Measurements from ENCODE around the gene ZNF146.
"Not testable (repeated sequence)": the region's sequence is repeated elsewhere in the genome, so short reads cannot be mapped to it uniquely, and the experiment has no call there.

ZNF146 gene

GRCh38 chr19:36214386-36215275 is at the start of gene ZNF146, which contains the start of gene ZNF565:
ZNF146 (plus strand) TSS chr19:36215106; CDS start chr19:36236441, 21,335 bp downstream.
ZNF565 (minus strand) TSS chr19:36214665; CDS start chr19:36201985, 12,680 bp downstream.
- peak within 1 kb of the TSS; percentile 100 for H3K4me3 ChIP-seq (ENCODE audit: low read depth, low read length)

- no peak overlapping the region for H3K4me3 ChIP-seq (ENCODE audit: low read depth, low read length)
Observed at GRCh38 chr19:36169084-36169760, 45.7 kb upstream of the ZNF146 start.

GRCh38 chr19:36172852-36173251 is 42.1 kb upstream of the ZNF146 start:
- H3K4me3 ChIP-seq (ENCODE audit: low read depth, low read length), result no peak overlapping the region

GRCh38 chr19:36173846-36174245 is 41.1 kb upstream of the ZNF146 start:
- H3K4me3 ChIP-seq (ENCODE audit: low read depth, low read length), result not testable (repeated sequence)

GRCh38 chr19:36179077-36179476 is 35.8 kb upstream of the ZNF146 start:
- H3K4me3 ChIP-seq (ENCODE audit: low read depth, low read length), result not testable (repeated sequence)

GRCh38 chr19:36182612-36183244 is 32.2 kb upstream of the ZNF146 start:
- H3K4me3 ChIP-seq (ENCODE audit: low read depth, low read length), result no peak overlapping the region

- H3K4me3 ChIP-seq (ENCODE audit: low read depth, low read length), result no peak overlapping the region
Observed at GRCh38 chr19:36183245-36183628, 31.7 kb upstream of the ZNF146 start.

- H3K4me3 ChIP-seq (ENCODE audit: low read depth, low read length), result not testable (repeated sequence)
Observed at GRCh38 chr19:36186722-36187121, 28.2 kb upstream of the ZNF146 start.

GRCh38 chr19:36196249-36196648 is 18.7 kb upstream of the ZNF146 start:
- no peak overlapping the region for H3K4me3 ChIP-seq (ENCODE audit: low read depth, low read length)

GRCh38 chr19:36198119-36198518 is 16.8 kb upstream of the ZNF146 start:
- no peak overlapping the region for H3K4me3 ChIP-seq (ENCODE audit: low read depth, low read length)

- H3K4me3 ChIP-seq (ENCODE audit: low read depth, low read length), result no peak overlapping the region
Observed at GRCh38 chr19:36201684-36202083, 13.2 kb upstream of the ZNF146 start.

GRCh38 chr19:36203293-36203692 is 11.6 kb upstream of the ZNF146 start:
- no peak overlapping the region for H3K4me3 ChIP-seq (ENCODE audit: low read depth, low read length)

- no peak overlapping the region for H3K4me3 ChIP-seq (ENCODE audit: low read depth, low read length)
Observed at GRCh38 chr19:36207605-36208252, 7.2 kb upstream of the ZNF146 start.

GRCh38 chr19:36209372-36209771 is 5.5 kb upstream of the ZNF146 start:
- no peak overlapping the region for H3K4me3 ChIP-seq (ENCODE audit: low read depth, low read length)

- no peak overlapping the region for H3K4me3 ChIP-seq (ENCODE audit: low read depth, low read length)
Observed at GRCh38 chr19:36210497-36210896, 4.4 kb upstream of the ZNF146 start.

GRCh38 chr19:36212895-36213294 is 2.0 kb upstream of the ZNF146 start:
- H3K4me3 ChIP-seq (ENCODE audit: low read depth, low read length), result no peak overlapping the region

GRCh38 chr19:36215276-36216123 is 594 bp downstream of the ZNF146 start:
- H3K4me3 ChIP-seq (ENCODE audit: low read depth, low read length), result peak overlapping the region; percentile 100

GRCh38 chr19:36221474-36221873 is 6.6 kb downstream of the ZNF146 start:
- no peak overlapping the region for H3K4me3 ChIP-seq (ENCODE audit: low read depth, low read length)

- H3K4me3 ChIP-seq (ENCODE audit: low read depth, low read length), result no peak overlapping the region
Observed at GRCh38 chr19:36222503-36222902, 7.6 kb downstream of the ZNF146 start.

- H3K4me3 ChIP-seq (ENCODE audit: low read depth, low read length), result no peak overlapping the region
Observed at GRCh38 chr19:36225219-36225892, 10.4 kb downstream of the ZNF146 start.
